Trophoblast cell (in vitro differentiated cells and primary cell): ENCODE measurements around the gene TICAM2. TPM values are rescaled to one million over a fixed set of nuclear protein-coding genes. Genes with fewer than 3 reads are reported as not detected.
"Not testable (repeated sequence)": the region's sequence is repeated elsewhere in the genome, so short reads cannot be mapped to it uniquely, and the experiment has no call there.

Source experiments
- DNase-seq, 2 donors: peaks; one replicate each; pipeline ENCODE4 v3.0.0-alpha.2; 2016
- H2AFZ ChIP-seq: 2 replicates; pipeline ENCODE4 v1.6.1; 2013; ENCODE audit warnings: low read length, moderate library complexity, mild to moderate bottlenecking; ENCODE audit not compliant: insufficient read depth, poor library complexity
- H2AK5ac ChIP-seq: 2 replicates; pipeline ENCODE4 v1.6.1; 2013; ENCODE audit warnings: mild to moderate bottlenecking, low read length
- H2BK120ac ChIP-seq: 2 replicates; pipeline ENCODE4 v1.6.1; 2013; ENCODE audit warnings: low read length, mild to moderate bottlenecking, moderate library complexity; ENCODE audit not compliant: insufficient read depth, poor library complexity
- H2BK12ac ChIP-seq: 2 replicates; pipeline ENCODE4 v1.6.1; 2013; ENCODE audit warnings: mild to moderate bottlenecking, low read length, moderate library complexity
- H2BK5ac ChIP-seq: 2 replicates; pipeline ENCODE4 v1.6.1; 2013; ENCODE audit warnings: low read length, low read depth, moderate library complexity, mild to moderate bottlenecking; ENCODE audit not compliant: poor library complexity
- H3K14ac ChIP-seq: 2 replicates; pipeline ENCODE4 v1.6.1; 2013; ENCODE audit warnings: mild to moderate bottlenecking, low read length
- H3K18ac ChIP-seq: 2 replicates; pipeline ENCODE4 v1.6.1; 2013; ENCODE audit warnings: mild to moderate bottlenecking, low read length
- H3K23ac ChIP-seq: 2 replicates; pipeline ENCODE4 v1.6.1; 2013; ENCODE audit warnings: low read length
- H3K27ac ChIP-seq: 2 replicates; pipeline ENCODE4 v1.5.1; 2013; ENCODE audit warnings: low read depth, mild to moderate bottlenecking, inconsistent platforms, low read length, moderate library complexity
- H3K27me3 ChIP-seq: 2 replicates; pipeline ENCODE4 v1.6.1; 2013; ENCODE audit warnings: inconsistent platforms, mild to moderate bottlenecking, low read length, moderate library complexity; ENCODE audit not compliant: insufficient read depth
- H3K36me3 ChIP-seq, 2 experiments: 1 replicate in 1 of 2; 2 replicates in 1 of 2; pipeline ENCODE4 v1.6.1; 2013; ENCODE audit warnings: low read length in 2 of 2, mild to moderate bottlenecking in 2 of 2, moderate library complexity in 1 of 2; ENCODE audit not compliant: insufficient read depth in 2 of 2, control insufficient read depth in 1 of 2
- H3K4ac ChIP-seq: 2 replicates; pipeline ENCODE4 v1.6.1; 2013; ENCODE audit warnings: low read depth, mild to moderate bottlenecking, low read length, moderate library complexity
- H3K4me1 ChIP-seq, 2 experiments: 1 replicate in 1 of 2; 2 replicates in 1 of 2; pipeline ENCODE4 v1.6.1; 2013; ENCODE audit warnings: low read length in 2 of 2, mild to moderate bottlenecking in 2 of 2, moderate library complexity in 1 of 2; ENCODE audit not compliant: insufficient read depth in 2 of 2, control insufficient read depth in 1 of 2
- H3K4me2 ChIP-seq: 2 replicates; pipeline ENCODE4 v1.6.1; 2013; ENCODE audit warnings: inconsistent platforms, mild to moderate bottlenecking, low read length, moderate library complexity
- H3K4me3 ChIP-seq: 2 replicates; pipeline ENCODE4 v1.5.1; 2013; ENCODE audit warnings: mild to moderate bottlenecking, low read depth, low read length, inconsistent platforms
- H3K79me1 ChIP-seq: one replicate; pipeline ENCODE4 v1.6.1; 2013; ENCODE audit warnings: low read length
- H3K79me2 ChIP-seq: 2 replicates; pipeline ENCODE4 v1.6.1; 2013; ENCODE audit warnings: low read length, mild to moderate bottlenecking; ENCODE audit not compliant: control insufficient read depth, insufficient read depth, poor library complexity
- H3K9ac ChIP-seq: 2 replicates; pipeline ENCODE4 v1.6.1; 2013; ENCODE audit warnings: mild to moderate bottlenecking, low read length
- H3K9me3 ChIP-seq: 2 replicates; pipeline ENCODE4 v1.6.1; 2013; ENCODE audit warnings: low read depth, mild to moderate bottlenecking, control low read depth, inconsistent platforms, low read length; ENCODE audit not compliant: insufficient read depth
- H4K12ac ChIP-seq: 2 replicates; pipeline ENCODE4 v1.6.1; 2013; ENCODE audit warnings: low read depth, mild to moderate bottlenecking, low read length, moderate library complexity
- H4K8ac ChIP-seq: 2 replicates; pipeline ENCODE4 v1.6.1; 2013; ENCODE audit warnings: low read depth, mild to moderate bottlenecking, low read length, moderate library complexity
- H4K91ac ChIP-seq: one replicate; pipeline ENCODE4 v1.6.1; 2013; ENCODE audit warnings: low read depth, mild to moderate bottlenecking, low read length, moderate library complexity
- WGBS: extraction: QIAGEN DNeasy Blood & Tissue Kit; methylation state at CpG from one replicate; pipeline ENCODE4 v1.1.7; 2013; ENCODE audit warnings: missing lambda C conversion rate; ENCODE audit not compliant: insufficient read length, insufficient coverage; ENCODE audit errors: extremely low coverage; 5-methylcytosine and 5-hydroxymethylcytosine counted together
- polyA plus RNA-seq: library from polyadenylated mRNA; stranded (reverse); fragments of 200-250 nt; gene quantifications from 2 replicates; pipeline ENCODE4 v1.2.3, GENCODE V29; 2013

The TICAM2 gene, protein sequence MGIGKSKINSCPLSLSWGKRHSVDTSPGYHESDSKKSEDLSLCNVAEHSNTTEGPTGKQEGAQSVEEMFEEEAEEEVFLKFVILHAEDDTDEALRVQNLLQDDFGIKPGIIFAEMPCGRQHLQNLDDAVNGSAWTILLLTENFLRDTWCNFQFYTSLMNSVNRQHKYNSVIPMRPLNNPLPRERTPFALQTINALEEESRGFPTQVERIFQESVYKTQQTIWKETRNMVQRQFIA
- polyA plus RNA-seq = 0.33 and 0.44 TPM in 2 replicates

DNA sequence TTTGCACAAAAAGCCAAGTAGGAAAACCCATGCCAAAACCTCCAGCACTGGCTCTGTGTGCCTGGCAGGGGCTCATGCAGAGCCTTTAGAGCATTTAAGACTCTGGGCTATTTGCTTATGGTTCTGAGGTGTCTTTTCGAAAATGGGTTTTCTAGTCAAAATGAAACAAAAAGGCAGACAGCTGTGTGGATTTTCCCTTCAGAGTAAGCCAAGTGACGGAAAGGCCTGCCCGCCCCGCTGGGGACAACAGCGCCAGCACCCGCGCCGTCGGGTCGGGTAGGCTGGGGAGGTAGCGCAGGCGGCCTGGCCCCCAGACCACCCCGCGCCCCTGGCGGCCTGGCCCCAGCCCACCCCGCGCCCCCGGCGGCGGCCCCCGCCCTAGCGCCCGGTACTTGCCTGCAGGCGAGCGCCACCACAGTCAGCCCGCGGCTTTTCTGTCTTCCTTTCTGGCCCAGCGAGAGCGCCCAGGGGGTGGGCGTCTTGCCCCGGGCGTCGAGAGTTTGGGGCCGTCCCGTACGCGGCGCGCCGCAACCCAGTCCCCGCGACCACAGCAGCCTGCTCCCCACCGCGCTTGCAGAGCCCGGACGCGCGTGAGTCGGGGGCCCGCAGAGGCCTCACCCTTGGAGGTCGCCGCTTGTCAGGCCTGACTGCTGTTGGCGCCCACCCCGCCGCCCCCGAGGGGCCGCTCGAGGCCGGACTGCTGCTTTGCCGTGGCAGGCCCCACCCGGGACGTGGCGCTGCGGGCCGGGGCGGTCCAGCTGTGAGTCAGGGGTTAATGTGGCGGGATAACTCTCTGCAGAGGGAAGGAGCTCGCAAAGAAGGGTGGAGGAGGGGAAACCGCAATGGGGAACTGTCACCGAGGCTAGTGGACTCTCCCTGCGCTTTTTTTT, at the start of gene TICAM2:
Gene TICAM2, minus strand, starts transcription at position 779 of the 890 bp plus-strand sequence. CDS start 21,223 bp downstream, outside the sequence.
- peak within 1 kb of the TSS; percentile 3 for H3K9ac ChIP-seq

DNA sequence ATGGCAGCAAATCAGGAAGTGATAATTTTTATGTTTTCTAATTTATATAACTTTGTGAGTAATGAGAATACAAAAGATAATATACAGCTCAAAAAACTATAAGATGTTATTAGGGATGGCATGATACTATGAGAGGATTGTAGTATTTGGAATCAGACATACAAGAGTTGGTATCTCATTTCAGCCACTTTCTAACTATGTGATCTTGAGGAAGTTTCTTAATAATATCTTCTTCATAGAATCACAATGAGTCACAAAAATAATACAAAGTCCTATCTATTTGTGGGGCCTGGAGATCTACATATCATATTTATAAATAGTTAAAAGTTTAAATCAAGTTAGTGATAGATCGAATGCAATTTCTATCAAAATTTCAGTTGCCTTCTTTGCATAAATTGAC, 47.3 kb upstream of the TICAM2 start:
- Histone ChIP-seq H2AK5ac (no peak overlapping the region), H3K4me3 (no peak overlapping the region), H3K36me3 (no peaks in the 10 kb centered on the region), H2AFZ (no peak overlapping the region), H3K4me1 (no peaks in the 10 kb centered on the region), H2BK12ac (no peak overlapping the region), H3K4me2 (no peak overlapping the region), H3K4ac (no peak overlapping the region), H3K9me3 (no peaks in the 10 kb centered on the region), H4K91ac (no peak overlapping the region), H2BK5ac (no peak overlapping the region), H3K14ac (no peak overlapping the region), H2BK120ac (no peak overlapping the region), H3K23ac (no peak overlapping the region), H4K12ac (no peak overlapping the region), H3K79me2 (no peaks in the 10 kb centered on the region), H3K27me3 (no peaks in the 10 kb centered on the region), H3K27ac (no peak overlapping the region), H3K18ac (no peak overlapping the region), H3K79me1 (no peaks in the 10 kb centered on the region), H3K9ac (no peak overlapping the region), H4K8ac (no peak overlapping the region)
- WGBS = no CpG with 5 or more reads among the region's 1 CpG
- no peak for DNase-seq

More for the DNA sequence above, at the start of gene TICAM2:
- WGBS = no CpG with 5 or more reads among the region's 71 CpGs
- H2BK120ac ChIP-seq = peak within 1 kb of the TSS; percentile 30
- peak within 1 kb of the TSS; percentile 94 for H4K91ac ChIP-seq
- H3K36me3 ChIP-seq = peaks cover 0 to 5% of the 10 kb centered on the region in 2 experiments
- peak within 1 kb of the TSS; percentile 92 for H4K12ac ChIP-seq
- peak within 1 kb of the TSS; percentile 85 for H2AK5ac ChIP-seq
- DNase-seq = peak; percentile 9 to 45
- no peaks in the 10 kb centered on the region for H3K27me3 ChIP-seq
- H3K4ac ChIP-seq = peak within 1 kb of the TSS; percentile 85
- peak within 1 kb of the TSS; percentile 77 for H3K14ac ChIP-seq
- peak within 1 kb of the TSS; percentile 65 for H3K4me3 ChIP-seq
- no peaks in the 10 kb centered on the region for H3K9me3 ChIP-seq
- H3K79me2 ChIP-seq = peaks cover 3% of the 10 kb centered on the region
- peak within 1 kb of the TSS; percentile 89 for H2AFZ ChIP-seq
- peaks cover 3 to 7% of the 10 kb centered on the region in 2 experiments for H3K4me1 ChIP-seq
- peaks cover 5% of the 10 kb centered on the region for H3K79me1 ChIP-seq
- H2BK12ac ChIP-seq = peak within 1 kb of the TSS; percentile 30
- no peak within 1 kb of the TSS for H3K27ac ChIP-seq
- H3K4me2 ChIP-seq = peak within 1 kb of the TSS; percentile 68
- H3K23ac ChIP-seq = no peak within 1 kb of the TSS
- H2BK5ac ChIP-seq = peak within 1 kb of the TSS; percentile 57
- peak within 1 kb of the TSS; percentile 99 for H4K8ac ChIP-seq
- peak within 1 kb of the TSS; percentile 88 for H3K18ac ChIP-seq

DNA sequence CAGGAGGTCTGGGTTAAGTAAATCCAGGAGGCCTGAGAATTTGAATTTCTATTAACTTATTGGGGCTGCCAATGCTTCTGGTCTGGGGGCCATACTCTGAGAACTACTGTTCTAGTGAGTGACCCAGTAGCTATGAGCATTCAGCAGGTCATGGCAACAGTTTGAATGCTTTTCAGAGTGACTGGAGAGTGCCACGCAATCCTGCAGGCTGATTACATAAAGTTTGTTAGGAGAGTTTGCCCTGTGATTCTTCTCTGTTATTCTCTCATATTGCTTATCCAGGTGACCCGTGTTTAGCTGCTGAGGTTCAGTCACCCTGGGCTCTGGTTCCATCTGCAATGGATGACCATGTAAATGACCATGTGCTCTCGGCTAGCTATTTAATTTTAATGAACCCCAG, 45.8 kb upstream of the TICAM2 start:
- H3K4me1 ChIP-seq = no peaks in the 10 kb centered on the region
- no peaks in the 10 kb centered on the region for H3K27me3 ChIP-seq
- H3K36me3 ChIP-seq = no peaks in the 10 kb centered on the region
- no peak overlapping the region for H4K91ac ChIP-seq
- H3K4me3 ChIP-seq = no peak overlapping the region
- H3K18ac ChIP-seq = no peak overlapping the region
- no peak overlapping the region for H2BK120ac ChIP-seq
- no peak overlapping the region for H2AK5ac ChIP-seq
- no peak overlapping the region for H2AFZ ChIP-seq
- no peak overlapping the region for H4K8ac ChIP-seq
- no peaks in the 10 kb centered on the region for H3K9me3 ChIP-seq
- H3K9ac ChIP-seq = no peak overlapping the region
- H3K4me2 ChIP-seq = no peak overlapping the region
- no peak overlapping the region for H4K12ac ChIP-seq
- H3K14ac ChIP-seq = no peak overlapping the region
- no peak overlapping the region for H2BK12ac ChIP-seq
- no peaks in the 10 kb centered on the region for H3K79me1 ChIP-seq
- no peak for DNase-seq
- no peak overlapping the region for H3K27ac ChIP-seq
- no CpG with 5 or more reads among the region's 3 CpGs for WGBS
- no peak overlapping the region for H2BK5ac ChIP-seq
- no peak overlapping the region for H3K23ac ChIP-seq
- no peak overlapping the region for H3K4ac ChIP-seq
- H3K79me2 ChIP-seq = no peaks in the 10 kb centered on the region

DNA sequence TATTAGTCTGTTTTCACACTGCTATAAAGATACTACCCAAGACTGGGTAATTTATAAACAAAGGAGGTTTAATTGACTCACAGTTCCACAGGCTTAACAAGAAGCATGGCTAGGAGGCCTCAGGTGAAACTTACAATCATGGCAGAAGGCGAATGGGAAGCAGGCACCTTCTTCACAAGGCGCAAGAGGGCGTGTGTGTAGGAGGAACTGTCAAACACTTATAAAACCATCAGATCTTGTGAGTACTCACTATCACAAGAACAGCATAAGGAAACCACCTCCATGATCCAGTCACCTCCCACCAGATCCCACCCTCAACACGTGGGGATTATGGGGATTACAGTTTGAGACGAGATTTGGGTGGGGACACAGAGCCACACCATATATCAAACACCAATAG, 43.1 kb upstream of the TICAM2 start:
- H3K4me3 ChIP-seq, H3K9ac ChIP-seq, H2AFZ ChIP-seq, H3K14ac ChIP-seq, H3K27me3 ChIP-seq, H3K79me2 ChIP-seq, DNase-seq, H4K12ac ChIP-seq, H4K8ac ChIP-seq, H3K23ac ChIP-seq, H3K4me1 ChIP-seq, H2BK120ac ChIP-seq, H3K36me3 ChIP-seq, H3K27ac ChIP-seq, H3K4me2 ChIP-seq, H3K18ac ChIP-seq, H2BK5ac ChIP-seq, H3K79me1 ChIP-seq, H3K9me3 ChIP-seq, H2AK5ac ChIP-seq, H4K91ac ChIP-seq, H2BK12ac ChIP-seq, H3K4ac ChIP-seq: not testable (repeated sequence)
- WGBS = no CpG with 5 or more reads among the region's 5 CpGs
